Neural cell (in vitro differentiated cells): ENCODE data around the gene LDLRAD3. TPM values are rescaled to one million over a fixed set of nuclear protein-coding genes. Genes with fewer than 3 reads are reported as not detected.

Experiments used
- H2AFZ ChIP-seq: fragments of 200-600, 300-800 bp; sonication (generic), shearing (Covaris generic); 2 replicates; pipeline ENCODE4 v1.6.0; 2014; ENCODE audit warnings: low read depth, mild to moderate bottlenecking, antibody characterized with exemption, low read length, moderate library complexity
- H3F3A ChIP-seq: fragments of 200-600 bp; shearing (Covaris generic); 2 replicates; pipeline ENCODE4 v1.6.1; 2016; ENCODE audit warnings: mild to moderate bottlenecking, moderate library complexity, mixed read lengths, antibody characterized with exemption, low read length; ENCODE audit not compliant: insufficient read depth, poor library complexity, severe bottlenecking
- H3K27ac ChIP-seq: fragments of 200-600, 300-800 bp; sonication (generic), shearing (Covaris generic); 2 replicates; pipeline ENCODE4 v1.5.1; 2014; ENCODE audit warnings: mild to moderate bottlenecking, low read length, moderate library complexity
- H3K27me3 ChIP-seq: fragments of 300-800, 200-600 bp; sonication (generic), shearing (Covaris generic); 2 replicates; pipeline ENCODE4 v1.6.0; 2014; ENCODE audit warnings: mild to moderate bottlenecking, low read depth, low read length, moderate library complexity; ENCODE audit not compliant: insufficient read depth
- H3K36me3 ChIP-seq: fragments of 300-800, 200-600 bp; sonication (generic), shearing (Covaris generic); 2 replicates; pipeline ENCODE4 v1.5.1; 2014; ENCODE audit warnings: mild to moderate bottlenecking, antibody characterized with exemption, low read length, moderate library complexity; ENCODE audit not compliant: insufficient read depth
- H3K4me2 ChIP-seq: fragments of 300-800, 200-600 bp; sonication (generic), shearing (Covaris generic); 2 replicates; pipeline ENCODE4 v1.6.0; 2014; ENCODE audit warnings: mild to moderate bottlenecking, low read length
- H3K4me3 ChIP-seq: fragments of 300-800, 200-600 bp; sonication (generic), shearing (Covaris generic); 2 replicates; pipeline ENCODE4 v1.5.1; 2014; ENCODE audit warnings: mild to moderate bottlenecking, low read length, moderate library complexity
- H3K79me2 ChIP-seq: fragments of 200-600 bp; shearing (Covaris generic); replicated peaks from 2 replicates; pipeline ENCODE4 v1.6.0; 2014; ENCODE audit warnings: mild to moderate bottlenecking, low read length, moderate library complexity; ENCODE audit not compliant: insufficient read depth
- H3K9ac ChIP-seq: fragments of 300-800, 200-600 bp; sonication (generic), shearing (Covaris generic); 2 replicates; pipeline ENCODE4 v1.6.1; 2016; ENCODE audit warnings: mild to moderate bottlenecking, low read length, mixed read lengths
- H3K9me2 ChIP-seq: fragments of 200-600 bp; shearing (Covaris generic); 2 replicates; pipeline ENCODE4 v1.6.1; 2016; ENCODE audit warnings: mild to moderate bottlenecking, low read length, mixed read lengths; ENCODE audit not compliant: insufficient read depth
- H3K9me3 ChIP-seq: fragments of 200-600, 300-800 bp; sonication (generic), shearing (Covaris generic); 2 replicates; pipeline ENCODE4 v1.6.1; 2016; ENCODE audit warnings: mild to moderate bottlenecking, mixed run types, low read length, moderate library complexity, mixed read lengths
- H4K20me1 ChIP-seq: fragments of 200-600 bp; shearing (Covaris generic); 2 replicates; pipeline ENCODE4 v1.6.1; 2016; ENCODE audit warnings: mild to moderate bottlenecking, mixed run types; ENCODE audit not compliant: insufficient read depth
- EP300 ChIP-seq: fragments of 450-650 bp; conservative IDR thresholded peaks from 2 replicates; pipeline ENCODE4 v1.6.1; 2014; ENCODE audit warnings: antibody characterized with exemption, mild to moderate bottlenecking, moderate library complexity; ENCODE audit not compliant: poor library complexity, severe bottlenecking
- EZH2 ChIP-seq: fragments of 200-600, 300-800 bp; shearing (Covaris generic), sonication (generic); IDR thresholded peaks from 2 replicates; pipeline ENCODE4 v1.6.1; 2014; ENCODE audit warnings: antibody characterized with exemption, low read length, borderline replicate concordance, mild to moderate bottlenecking; ENCODE audit not compliant: insufficient read depth, poor library complexity, severe bottlenecking
- MXI1 ChIP-seq: fragments of 450-650 bp; conservative IDR thresholded peaks from 2 replicates; pipeline ENCODE4 v1.6.1; 2014; ENCODE audit warnings: antibody characterized with exemption, mild to moderate bottlenecking; ENCODE audit not compliant: poor library complexity, severe bottlenecking
- POLR2AphosphoS5 ChIP-seq: IDR thresholded peaks from 2 replicates; pipeline ENCODE4 v1.6.1; 2012
- RAD21 ChIP-seq: fragments of 450-650 bp; conservative IDR thresholded peaks from 2 replicates; pipeline ENCODE4 v1.6.1; 2014; ENCODE audit warnings: antibody characterized with exemption, mild to moderate bottlenecking, moderate library complexity
- SMC3 ChIP-seq: fragments of 450-650 bp; conservative IDR thresholded peaks from 2 replicates; pipeline ENCODE4 v1.6.1; 2014; ENCODE audit warnings: antibody characterized with exemption, mild to moderate bottlenecking, moderate library complexity; ENCODE audit not compliant: poor library complexity
- TAF1 ChIP-seq: IDR thresholded peaks from 2 replicates; pipeline ENCODE4 v1.6.1; 2012; ENCODE audit warnings: low read depth
- polyA plus RNA-seq: library from polyadenylated mRNA; depleted of rRNA; stranded (reverse); fragments of >200 nt; gene quantifications from 2 replicates; pipeline ENCODE4 v1.2.3, GENCODE V29; 2014
- TF ChIP-seq, protein P1 (sequence below): IDR thresholded peaks from 2 replicates; pipeline ENCODE4 v1.6.1; 2012; ENCODE audit warnings: borderline replicate concordance
- TF ChIP-seq, protein P2 (sequence below): fragments of 450-650 bp; IDR thresholded peaks from 2 replicates; pipeline ENCODE4 v1.5.1; 2014; ENCODE audit warnings: antibody characterized with exemption, mild to moderate bottlenecking, moderate library complexity; ENCODE audit not compliant: poor library complexity, severe bottlenecking

Gene LDLRAD3
- polyA plus RNA-seq, 1 donor from 2014 or later = 3.5 TPM

- Histone ChIP-seq H2AFZ (no peak overlapping the region), H3K27me3 (no peaks in the 10 kb centered on the region), H3F3A (no peaks in the 10 kb centered on the region), H3K4me2 (no peak overlapping the region), H3K9ac (no peak overlapping the region), H3K79me2 (no peaks in the 10 kb centered on the region), H3K9me2 (no peaks in the 10 kb centered on the region), H3K9me3 (no peaks in the 10 kb centered on the region), H3K27ac (no peak overlapping the region), H3K4me3 (no peak overlapping the region), H4K20me1 (no peaks in the 10 kb centered on the region), H3K36me3 (no peaks in the 10 kb centered on the region)
- TF ChIP-seq EP300 = no peak
- no peak for TF ChIP-seq RAD21
- TF ChIP-seq POLR2AphosphoS5 = no peak
- TF ChIP-seq, protein P1, sequence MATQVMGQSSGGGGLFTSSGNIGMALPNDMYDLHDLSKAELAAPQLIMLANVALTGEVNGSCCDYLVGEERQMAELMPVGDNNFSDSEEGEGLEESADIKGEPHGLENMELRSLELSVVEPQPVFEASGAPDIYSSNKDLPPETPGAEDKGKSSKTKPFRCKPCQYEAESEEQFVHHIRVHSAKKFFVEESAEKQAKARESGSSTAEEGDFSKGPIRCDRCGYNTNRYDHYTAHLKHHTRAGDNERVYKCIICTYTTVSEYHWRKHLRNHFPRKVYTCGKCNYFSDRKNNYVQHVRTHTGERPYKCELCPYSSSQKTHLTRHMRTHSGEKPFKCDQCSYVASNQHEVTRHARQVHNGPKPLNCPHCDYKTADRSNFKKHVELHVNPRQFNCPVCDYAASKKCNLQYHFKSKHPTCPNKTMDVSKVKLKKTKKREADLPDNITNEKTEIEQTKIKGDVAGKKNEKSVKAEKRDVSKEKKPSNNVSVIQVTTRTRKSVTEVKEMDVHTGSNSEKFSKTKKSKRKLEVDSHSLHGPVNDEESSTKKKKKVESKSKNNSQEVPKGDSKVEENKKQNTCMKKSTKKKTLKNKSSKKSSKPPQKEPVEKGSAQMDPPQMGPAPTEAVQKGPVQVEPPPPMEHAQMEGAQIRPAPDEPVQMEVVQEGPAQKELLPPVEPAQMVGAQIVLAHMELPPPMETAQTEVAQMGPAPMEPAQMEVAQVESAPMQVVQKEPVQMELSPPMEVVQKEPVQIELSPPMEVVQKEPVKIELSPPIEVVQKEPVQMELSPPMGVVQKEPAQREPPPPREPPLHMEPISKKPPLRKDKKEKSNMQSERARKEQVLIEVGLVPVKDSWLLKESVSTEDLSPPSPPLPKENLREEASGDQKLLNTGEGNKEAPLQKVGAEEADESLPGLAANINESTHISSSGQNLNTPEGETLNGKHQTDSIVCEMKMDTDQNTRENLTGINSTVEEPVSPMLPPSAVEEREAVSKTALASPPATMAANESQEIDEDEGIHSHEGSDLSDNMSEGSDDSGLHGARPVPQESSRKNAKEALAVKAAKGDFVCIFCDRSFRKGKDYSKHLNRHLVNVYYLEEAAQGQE = no peak
- no peak for TF ChIP-seq TAF1
- TF ChIP-seq EZH2 = no peak
- TF ChIP-seq, protein P2, sequence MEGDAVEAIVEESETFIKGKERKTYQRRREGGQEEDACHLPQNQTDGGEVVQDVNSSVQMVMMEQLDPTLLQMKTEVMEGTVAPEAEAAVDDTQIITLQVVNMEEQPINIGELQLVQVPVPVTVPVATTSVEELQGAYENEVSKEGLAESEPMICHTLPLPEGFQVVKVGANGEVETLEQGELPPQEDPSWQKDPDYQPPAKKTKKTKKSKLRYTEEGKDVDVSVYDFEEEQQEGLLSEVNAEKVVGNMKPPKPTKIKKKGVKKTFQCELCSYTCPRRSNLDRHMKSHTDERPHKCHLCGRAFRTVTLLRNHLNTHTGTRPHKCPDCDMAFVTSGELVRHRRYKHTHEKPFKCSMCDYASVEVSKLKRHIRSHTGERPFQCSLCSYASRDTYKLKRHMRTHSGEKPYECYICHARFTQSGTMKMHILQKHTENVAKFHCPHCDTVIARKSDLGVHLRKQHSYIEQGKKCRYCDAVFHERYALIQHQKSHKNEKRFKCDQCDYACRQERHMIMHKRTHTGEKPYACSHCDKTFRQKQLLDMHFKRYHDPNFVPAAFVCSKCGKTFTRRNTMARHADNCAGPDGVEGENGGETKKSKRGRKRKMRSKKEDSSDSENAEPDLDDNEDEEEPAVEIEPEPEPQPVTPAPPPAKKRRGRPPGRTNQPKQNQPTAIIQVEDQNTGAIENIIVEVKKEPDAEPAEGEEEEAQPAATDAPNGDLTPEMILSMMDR = no peak
- TF ChIP-seq MXI1 = no peak
- TF ChIP-seq SMC3 = no peak
These were observed 27.6 kb upstream of the LDLRAD3 start for GRCh38 chr11:35916270-35916669.

DNA sequence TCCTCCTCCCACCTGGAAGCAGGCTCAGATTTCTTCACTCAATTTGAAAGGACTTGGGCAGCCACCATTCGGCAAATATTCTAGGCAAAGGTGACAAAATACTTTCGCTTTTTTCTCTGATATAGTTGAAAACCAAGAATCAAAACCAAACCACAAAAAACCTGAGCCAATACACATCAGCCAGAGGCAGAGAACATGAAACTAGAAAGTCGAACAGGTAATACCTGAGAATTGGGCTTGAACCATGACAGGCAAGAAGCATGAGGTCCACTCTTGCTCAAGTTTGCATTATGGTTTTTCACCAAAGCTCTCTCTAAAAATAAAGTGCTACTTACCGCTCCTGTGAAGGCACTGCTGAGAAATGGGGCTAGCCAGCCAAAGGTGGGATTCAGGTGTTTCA, 26.2 kb upstream of the LDLRAD3 start:
- no peaks in the 10 kb centered on the region for H3K9me2 ChIP-seq
- no peak overlapping the region for H3K4me2 ChIP-seq
- H3K79me2 ChIP-seq = no peaks in the 10 kb centered on the region
- TF ChIP-seq, protein P1 = no peak
- TF ChIP-seq, protein P2 = no peak
- no peak for TF ChIP-seq MXI1
- TF ChIP-seq SMC3 = no peak
- no peak for TF ChIP-seq RAD21
- no peaks in the 10 kb centered on the region for H4K20me1 ChIP-seq
- H2AFZ ChIP-seq = no peak overlapping the region
- H3K9me3 ChIP-seq = no peaks in the 10 kb centered on the region
- H3K27me3 ChIP-seq = no peaks in the 10 kb centered on the region
- no peak overlapping the region for H3K9ac ChIP-seq
- H3K36me3 ChIP-seq = no peaks in the 10 kb centered on the region
- no peaks in the 10 kb centered on the region for H3F3A ChIP-seq
- H3K4me3 ChIP-seq = no peak overlapping the region
- no peak overlapping the region for H3K27ac ChIP-seq
